GM19455 (cell line): ENCODE results near the gene BTBD16.

Experiments
- ATAC-seq: cut with Tn5 transposase; IDR thresholded peaks from one replicate; pipeline ENCODE4 v1.9.1; 2021; ENCODE audit not compliant: unreplicated experiment

BTBD16 gene

GRCh38 chr10:122362621-122363020 lies 91.5 kb downstream of the BTBD16 start:
- no peak for ATAC-seq

- no peak for ATAC-seq
Observed at GRCh38 chr10:122363311-122363710, 92.2 kb downstream of the BTBD16 start.

- ATAC-seq: no peak
Observed at GRCh38 chr10:122363722-122364463, 92.8 kb downstream of the BTBD16 start.

GRCh38 chr10:122368502-122369254 lies 97.6 kb downstream of the BTBD16 start:
- no peak for ATAC-seq

- no peak for ATAC-seq
Observed at GRCh38 chr10:122373108-122373507, 102.0 kb downstream of the BTBD16 start.

GRCh38 chr10:122373721-122374120 lies 102.6 kb downstream of the BTBD16 start:
- ATAC-seq: no peak

GRCh38 chr10:122374237-122374858 lies 103.3 kb downstream of the BTBD16 start, which contains the start of gene PLEKHA1:
TSS of gene PLEKHA1 (plus strand) at chr10:122374708. CDS start at chr10:122393201, 18,493 bp downstream.
- ATAC-seq: peak; percentile 84

- ATAC-seq: peak; percentile 67
Observed at GRCh38 chr10:122374859-122375678, 104.0 kb downstream of the BTBD16 start.

GRCh38 chr10:122375679-122376160 lies 104.6 kb downstream of the BTBD16 start:
- no peak for ATAC-seq

GRCh38 chr10:122376364-122376961 lies 105.4 kb downstream of the BTBD16 start:
- ATAC-seq: no peak

- no peak for ATAC-seq
Observed at GRCh38 chr10:122379041-122379440, 107.9 kb downstream of the BTBD16 start.

- ATAC-seq: no peak
Observed at GRCh38 chr10:122379537-122379936, 108.4 kb downstream of the BTBD16 start.

- no peak for ATAC-seq
Observed at GRCh38 chr10:122380703-122381102, 109.6 kb downstream of the BTBD16 start.

GRCh38 chr10:122381680-122382079 lies 110.6 kb downstream of the BTBD16 start:
- no peak for ATAC-seq

- no peak for ATAC-seq
Observed at GRCh38 chr10:122386514-122386913, 115.4 kb downstream of the BTBD16 start.

GRCh38 chr10:122387572-122387971 lies 116.5 kb downstream of the BTBD16 start:
- no peak for ATAC-seq
